Upper lobe of right lung (tissue), 1 donor: Measurements from ENCODE around the gene L3MBTL2. TPM values are rescaled to one million over a fixed set of nuclear protein-coding genes. Genes with fewer than 3 reads are reported as not detected.
A peak's percentile ranks its signal among the peaks of the same experiment; 100 is the strongest.

Experiments
- ATAC-seq: fragments of 200-7000 bp; cut with Tn5 transposase; one replicate; pipeline ENCODE4 v1.9.1; 2020; ENCODE audit warnings: mild to moderate bottlenecking, moderate library complexity
- DNase-seq: peaks from one replicate; pipeline ENCODE4 v3.0.0-alpha.2; 2020
- H3K27ac ChIP-seq: fragments of 200-600 bp; one replicate; pipeline ENCODE4 v1.8.0; 2022
- H3K27me3 ChIP-seq: fragments of 200-600 bp; one replicate; pipeline ENCODE4 v1.8.0; 2022; ENCODE audit warnings: mild to moderate bottlenecking
- H3K36me3 ChIP-seq: fragments of 200-600 bp; one replicate; pipeline ENCODE4 v1.8.0; 2022
- H3K4me1 ChIP-seq: fragments of 200-600 bp; one replicate; pipeline ENCODE4 v1.8.0; 2022
- H3K4me3 ChIP-seq: fragments of 200-600 bp; one replicate; pipeline ENCODE4 v1.8.0; 2022; ENCODE audit warnings: mild to moderate bottlenecking
- H3K9me3 ChIP-seq: fragments of 200-600 bp; one replicate; pipeline ENCODE4 v1.8.0; 2022
- CTCF ChIP-seq: fragments of 200-600 bp; IDR thresholded peaks from one replicate; pipeline ENCODE4 v1.8.0; 2022; ENCODE audit warnings: antibody characterized with exemption
- intact Hi-C: fragments of 100-400 bp; cut with DNase I; formaldehyde crosslinking; loops from one replicate; pipeline ENCODE4 v1.11.0; 2022
- total RNA-seq: library from RNA; stranded (reverse); fragmentation: NEBNext Ultra II Directional; extraction: Animal tissue kit (Norgen Biotek cat#: 25700); gene quantifications from one replicate; pipeline ENCODE4 v1.2.1, GENCODE V29; 2021
- donor health status: DM: no; HTN: yes; CAD: no; lungs with severe emphysema.

Gene L3MBTL2
- total RNA-seq, 1 donor from 2014 or later: 24.0 TPM

GRCh38 chr22:41181349-41182241 lies 23.5 kb upstream of the L3MBTL2 start:
- no peaks in the 10 kb centered on the region for H3K27me3 ChIP-seq
- TF ChIP-seq CTCF: no peak
- H3K4me1 ChIP-seq: peaks cover 4% of the 10 kb centered on the region
- no peak overlapping the region for H3K4me3 ChIP-seq
- H3K9me3 ChIP-seq: no peaks in the 10 kb centered on the region
- H3K36me3 ChIP-seq: peaks cover 28% of the 10 kb centered on the region
- ATAC-seq: peak; percentile 85
- no peak overlapping the region for H3K27ac ChIP-seq
- no peak for DNase-seq
- intact Hi-C loops: no loop called here

GRCh38 chr22:41184679-41185078 lies 20.4 kb upstream of the L3MBTL2 start:
- no peaks in the 10 kb centered on the region for H3K9me3 ChIP-seq
- no peaks in the 10 kb centered on the region for H3K36me3 ChIP-seq
- DNase-seq: no peak
- no peak overlapping the region for H3K27ac ChIP-seq
- no peak overlapping the region for H3K4me3 ChIP-seq
- intact Hi-C loops: no loop called here
- ATAC-seq: no peak
- no peaks in the 10 kb centered on the region for H3K27me3 ChIP-seq
- H3K4me1 ChIP-seq: peaks cover 4% of the 10 kb centered on the region
- no peak for TF ChIP-seq CTCF

DNA sequence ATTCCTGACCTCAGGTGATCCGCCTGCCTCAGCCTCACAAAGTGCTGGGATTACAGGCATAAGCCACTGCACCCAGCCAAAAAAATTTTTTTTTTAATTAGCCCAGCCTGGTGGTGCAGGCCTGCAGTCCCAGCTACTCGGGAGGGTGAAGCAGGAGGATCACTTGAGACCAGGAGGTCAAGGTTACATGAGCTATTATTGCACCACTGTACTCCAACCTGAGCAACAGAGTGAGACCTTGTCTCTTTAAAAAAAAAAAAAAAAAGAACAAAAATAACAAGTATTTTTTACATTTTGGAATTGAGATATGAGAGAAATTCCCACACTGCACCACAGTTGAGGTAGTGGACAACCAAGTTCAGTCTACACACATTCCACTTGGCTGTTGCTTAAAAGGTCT lies 13.6 kb upstream of the L3MBTL2 start:
- ATAC-seq: no peak
- H3K36me3 ChIP-seq: no peaks in the 10 kb centered on the region
- intact Hi-C loops: no loop called here
- no peaks in the 10 kb centered on the region for H3K27me3 ChIP-seq
- H3K4me1 ChIP-seq: no peaks in the 10 kb centered on the region
- DNase-seq: no peak
- H3K27ac ChIP-seq: no peak overlapping the region
- no peaks in the 10 kb centered on the region for H3K9me3 ChIP-seq
- H3K4me3 ChIP-seq: no peak overlapping the region
- TF ChIP-seq CTCF: no peak

DNA sequence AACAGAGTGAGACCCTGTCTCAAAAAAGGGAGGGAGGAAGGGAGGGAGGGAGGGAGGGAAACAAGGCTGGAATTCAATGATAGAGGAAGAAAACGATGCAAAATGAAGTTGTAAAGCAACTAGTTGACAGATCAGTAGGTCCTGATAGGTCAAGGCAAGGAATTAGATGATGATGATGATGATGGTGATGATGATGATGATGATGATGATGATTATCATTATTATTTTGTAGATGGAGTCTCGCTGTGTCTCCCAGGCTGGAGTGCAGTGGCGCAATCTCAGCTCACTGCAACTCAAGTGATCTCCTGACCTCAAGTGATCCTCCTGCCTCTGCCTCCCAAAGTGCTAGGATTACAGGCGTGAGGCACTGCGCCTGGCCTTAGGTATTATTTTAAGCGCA lies 11.3 kb upstream of the L3MBTL2 start:
- Histone ChIP-seq H3K36me3 (no peaks in the 10 kb centered on the region), H3K4me1 (peaks cover 16% of the 10 kb centered on the region), H3K27ac (no peak overlapping the region), H3K9me3 (no peaks in the 10 kb centered on the region), H3K4me3 (no peak overlapping the region), H3K27me3 (no peaks in the 10 kb centered on the region)
- no peak for ATAC-seq
- intact Hi-C loops: no loop called here
- DNase-seq: no peak
- no peak for TF ChIP-seq CTCF

DNA sequence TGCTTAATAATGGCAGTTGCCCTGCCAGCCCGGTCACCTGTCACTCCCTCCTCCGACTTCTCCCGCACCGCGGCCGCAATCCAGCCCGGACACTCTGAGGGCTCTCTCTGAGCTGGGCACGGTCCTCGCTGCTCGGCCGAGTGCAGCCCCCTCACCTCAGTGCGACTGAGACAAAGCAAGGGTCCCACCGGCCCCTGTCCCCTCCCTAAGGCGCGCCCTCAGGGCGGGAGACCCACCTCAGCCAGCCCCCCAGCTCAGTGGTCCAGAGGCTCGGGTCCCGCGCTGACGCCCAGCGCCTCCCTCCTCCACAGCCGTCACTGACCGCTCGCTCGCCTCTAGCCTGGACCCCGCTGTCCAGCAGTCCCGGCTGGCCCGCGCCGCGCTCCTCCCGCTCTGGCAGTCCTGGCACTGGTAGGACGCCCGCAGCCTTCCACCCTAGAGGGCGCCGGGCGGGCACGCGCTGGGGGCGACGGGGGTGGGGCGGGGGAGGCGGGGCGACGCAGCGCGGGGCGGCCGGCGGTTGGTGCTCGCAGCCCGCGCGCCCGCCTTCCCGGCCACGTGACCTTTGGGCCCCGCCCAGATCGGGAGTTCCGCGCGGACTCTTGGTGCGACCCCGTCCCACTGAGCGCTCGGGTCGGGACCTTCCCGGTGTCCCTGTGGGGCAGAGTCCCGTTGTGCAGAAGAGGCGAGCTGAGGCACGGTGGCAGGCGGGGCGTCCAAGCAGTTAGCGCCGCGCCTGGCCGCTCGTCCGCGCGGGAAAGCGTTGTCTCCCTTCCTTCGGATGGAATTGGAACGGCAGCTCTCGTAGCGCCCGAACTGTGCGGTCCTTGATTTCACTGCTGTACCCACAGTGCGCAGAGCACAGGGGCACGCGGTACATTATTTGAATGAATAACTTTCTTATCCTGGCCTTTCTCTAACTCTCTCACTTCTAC lies 7.8 kb upstream of the L3MBTL2 start:
- peak; percentile 93 for DNase-seq
- H3K9me3 ChIP-seq: no peaks in the 10 kb centered on the region

More for the DNA sequence above, 7.8 kb upstream of the L3MBTL2 start:
- intact Hi-C loops: no loop called here
- no peaks in the 10 kb centered on the region for H3K27me3 ChIP-seq
- peak; percentile 96 for ATAC-seq
- H3K36me3 ChIP-seq: no peaks in the 10 kb centered on the region
- no peak for TF ChIP-seq CTCF
- H3K4me1 ChIP-seq: peaks cover 16% of the 10 kb centered on the region
- H3K27ac ChIP-seq: peak overlapping the region; percentile 66
- H3K4me3 ChIP-seq: peak overlapping the region; percentile 95
